Left cardiac atrium (tissue), 4 donors: ENCODE measurements around the gene SLC15A1. TPM values are rescaled to one million over a fixed set of nuclear protein-coding genes. Genes with fewer than 3 reads are reported as not detected.

Source experiments
- ATAC-seq, 2 donors: fragments of 200-7000 bp; cut with Tn5 transposase; one replicate each; pipeline ENCODE4 v1.9.1; 2020; ENCODE audit warnings: mild to moderate bottlenecking in 2 of 2, moderate library complexity in 2 of 2
- DNase-seq: peaks from one replicate; pipeline ENCODE4 v3.0.0-alpha.2; 2020
- intact Hi-C, 2 donors: fragments of 100-400 bp; cut with DNase I; formaldehyde crosslinking; loops; one replicate each; pipeline versions ENCODE4 v1.14.1 to v1.15.1; 2022 to 2023
- long read RNA-seq: library from polyadenylated mRNA; unstranded; transcript quantifications from one replicate; pipeline ENCODE4 v2.0.0, GENCODE V29; 2021
- total RNA-seq, 2 donors: library from RNA; stranded (reverse); fragmentation: NEBNext Ultra II Directional; extraction: Animal tissue kit (Norgen Biotek cat#: 25700); gene quantifications; one replicate each; pipeline ENCODE4 v1.2.1, GENCODE V29; 2021
- donor health status: DM: no; HTN: yes; CAD: no.
- donor health status: DM: no; HTN: yes; CAD: no; lungs with severe emphysema.
- donor health status: DM: yes; HTN: yes; CAD: no.
- donor health status: Dilated cardiomyopathy.

SLC15A1 gene
- total RNA-seq, result not detected
- long read RNA-seq, result 0 reads

- ATAC-seq (peak; percentile 30 to 60), DNase-seq (no peak)
- intact Hi-C loops, result no loop called here
Measured at GRCh38 chr13:98752467-98753290, at the start of gene SLC15A1. Gene SLC15A1 (minus strand): TSS chr13:98752672. CDS start chr13:98752598, 74 bp downstream.

- DNase-seq (no peak), ATAC-seq (no peak)
- intact Hi-C loops, result no loop called here
Measured at GRCh38 chr13:98801626-98802418, 49.4 kb upstream of the SLC15A1 start.

GRCh38 chr13:98800078-98800477 is 47.6 kb upstream of the SLC15A1 start:
- ATAC-seq (no peak), DNase-seq (no peak)
- intact Hi-C loops, result no loop called here

- no peak for DNase-seq
- intact Hi-C loops, result no loop called here
- ATAC-seq, result no peak
Measured at GRCh38 chr13:98798849-98799645, 46.6 kb upstream of the SLC15A1 start.

- ATAC-seq, result no peak
- intact Hi-C loops, result no loop called here
- DNase-seq, result no peak
Measured at GRCh38 chr13:98797456-98797855, 45.0 kb upstream of the SLC15A1 start.

GRCh38 chr13:98796798-98797197 is 44.3 kb upstream of the SLC15A1 start:
- no peak for ATAC-seq
- intact Hi-C loops, result no loop called here
- no peak for DNase-seq

- intact Hi-C loops, result no loop called here
- no peak for DNase-seq
- ATAC-seq, result no peak
Measured at GRCh38 chr13:98796191-98796590, 43.7 kb upstream of the SLC15A1 start.

- intact Hi-C loops, result no loop called here
- ATAC-seq (no peak), DNase-seq (no peak)
Measured at GRCh38 chr13:98795220-98795619, 42.7 kb upstream of the SLC15A1 start.

- no peak for DNase-seq
- no peak for ATAC-seq
- intact Hi-C loops, result no loop called here
Measured at GRCh38 chr13:98794498-98794897, 42.0 kb upstream of the SLC15A1 start.

- intact Hi-C loops, result no loop called here
- no peak for DNase-seq
- ATAC-seq, result no peak
Measured at GRCh38 chr13:98792785-98793495, 40.5 kb upstream of the SLC15A1 start.

- DNase-seq (no peak), ATAC-seq (no peak)
- intact Hi-C loops, result no loop called here
Measured at GRCh38 chr13:98792321-98792720, 39.8 kb upstream of the SLC15A1 start.

GRCh38 chr13:98791611-98792010 is 39.1 kb upstream of the SLC15A1 start:
- DNase-seq, result no peak
- no peak for ATAC-seq
- intact Hi-C loops, result no loop called here

- intact Hi-C loops, result no loop called here
Measured at GRCh38 chr13:98787996-98788395, 35.5 kb upstream of the SLC15A1 start.

GRCh38 chr13:98787173-98787572 is 34.7 kb upstream of the SLC15A1 start:
- intact Hi-C loops, result no loop called here
- no peak for ATAC-seq
- DNase-seq, result no peak

More at GRCh38 chr13:98787996-98788395, 35.5 kb upstream of the SLC15A1 start:
- no peak for ATAC-seq
- no peak for DNase-seq

- no peak for ATAC-seq
- intact Hi-C loops, result no loop called here
- no peak for DNase-seq
Measured at GRCh38 chr13:98786023-98786422, 33.6 kb upstream of the SLC15A1 start.

- no peak for DNase-seq
- no peak for ATAC-seq
- intact Hi-C loops, result no loop called here
Measured at GRCh38 chr13:98785405-98785804, 32.9 kb upstream of the SLC15A1 start.

- intact Hi-C loops, result no loop called here
- no peak for DNase-seq
- ATAC-seq, result no peak
Measured at GRCh38 chr13:98784666-98785065, 32.2 kb upstream of the SLC15A1 start.

GRCh38 chr13:98783856-98784478 is 31.5 kb upstream of the SLC15A1 start:
- DNase-seq (no peak), ATAC-seq (no peak)
- intact Hi-C loops, result no loop called here

- intact Hi-C loops, result no loop called here
- DNase-seq (no peak), ATAC-seq (peak in 1 of 2 donors; percentile 24)
Measured at GRCh38 chr13:98782654-98783053, 30.2 kb upstream of the SLC15A1 start.
